Heart right ventricle (tissue), 16 donors: ENCODE results near the gene FAIM2. TPM values are rescaled to one million over a fixed set of nuclear protein-coding genes. Genes with fewer than 3 reads are reported as not detected.
A peak's percentile ranks its signal among the peaks of the same experiment; 100 is the strongest.

Experiments
- ATAC-seq, 8 donors: fragments of 200-7000 bp; cut with Tn5 transposase; one replicate each; pipeline ENCODE4 v1.9.1; 2020; ENCODE audit warnings: mild to moderate bottlenecking in 8 of 8, moderate library complexity in 8 of 8, moderate number of reproducible peaks in 1 of 8
- DNase-seq, 2 donors: peaks; one replicate each; pipeline ENCODE4 v3.0.0-alpha.2; 2020
- H3K27ac ChIP-seq, 10 donors: fragments of 200-600 bp; sonication (generic) in 2 of 10; one replicate each; pipeline versions ENCODE4 v1.5.0 to v1.8.0; 2020 to 2022; ENCODE audit warnings: mild to moderate bottlenecking in 3 of 10
- H3K27me3 ChIP-seq, 7 donors: fragments of 200-600 bp; one replicate each; pipeline ENCODE4 v1.8.0; 2021 to 2022; ENCODE audit warnings: mild to moderate bottlenecking in 2 of 7
- H3K36me3 ChIP-seq, 9 donors: fragments of 200-600 bp; sonication (generic) in 1 of 9; one replicate each; pipeline versions ENCODE4 v1.5.0 to v1.8.0; 2020 to 2022; ENCODE audit warnings: mild to moderate bottlenecking in 2 of 9
- H3K4me1 ChIP-seq, 9 donors: fragments of 200-600 bp; sonication (generic) in 1 of 9; one replicate each; pipeline versions ENCODE4 v1.5.0 to v1.8.0; 2020 to 2022; ENCODE audit warnings: mild to moderate bottlenecking in 4 of 9
- H3K4me3 ChIP-seq, 10 donors: fragments of 200-600 bp; sonication (generic) in 2 of 10; one replicate each; pipeline versions ENCODE4 v1.5.0 to v1.8.0; 2020 to 2022; ENCODE audit warnings: mild to moderate bottlenecking in 7 of 10, moderate library complexity in 2 of 10
- H3K9me3 ChIP-seq, 11 donors: fragments of 200-600 bp in 10 of 11; sonication (generic) in 2 of 11; one replicate each; pipeline versions ENCODE4 v1.5.0 to v1.8.0; 2013 to 2022; ENCODE audit warnings: mild to moderate bottlenecking in 2 of 11, control low read depth in 1 of 11, moderate library complexity in 1 of 11
- WGBS, 2 donors: extraction: QIAGEN DNeasy Blood & Tissue Kit; methylation state at CpG; one replicate each; pipeline ENCODE4 v1.1.7; 2013; ENCODE audit warnings: inconsistent platforms in 1 of 2; 5-methylcytosine and 5-hydroxymethylcytosine counted together
- intact Hi-C, 10 donors: fragments of 100-400 bp; cut with DNase I; formaldehyde crosslinking; loops; one replicate each; pipeline versions ENCODE4 v1.11.1 to v1.14.2; 2022
- polyA plus RNA-seq, 2 donors: library from polyadenylated mRNA; stranded (reverse); fragments of 200-250 nt; gene quantifications; one replicate each; pipeline ENCODE4 v1.2.3, GENCODE V29; 2013
- total RNA-seq, 10 donors: library from RNA; stranded (reverse); fragmentation: NEBNext Ultra II Directional in 3 of 10; extraction: Animal tissue kit (Norgen Biotek cat#: 25700) in 3 of 10; gene quantifications; one replicate each; pipeline versions ENCODE4 v1.2.1 to v1.2.4, GENCODE V29; 2021 to 2023
- TF ChIP-seq, protein P1 (sequence below), 9 donors: fragments of 200-600 bp; sonication (generic) in 2 of 9; IDR thresholded peaks; one replicate each; pipeline versions ENCODE4 v1.5.0 to v1.8.0; 2021 to 2022; ENCODE audit warnings: antibody characterized with exemption in 9 of 9, mild to moderate bottlenecking in 5 of 9, moderate library complexity in 1 of 9
- donor health status: Arrhythmogenic right ventricular cardiomyopathy.
- donor health status: ischemic (EF 13 %, LVEDD 7.1; RV severe dilation, severe dysfunction).
- donor health status: healthy with polysubstance abuse.
- donor health status: DM: no; HTN: yes; CAD: no.
- donor health status: DM: no; HTN: no; CAD: no.
- donor health status: ischemic (EF 25% LVEDD 6.9; RV normal size, moderate dysfunction).
- donor health status: ischemic (EF 25% LVEDD 5.7; RV mildly dilated, moderate dysfunction).
- donor health status: healthy.
- donor health status: DM: yes; HTN: yes; CAD: no.
- donor health status: Ischemic cardiomyopathy.
- donor health status: ischemic (EF 35%, LVEDD 5.7; RV mildly dilated, moderate dysfunction).
- donor health status: nonischemic (EF 11% LVEDD 7.7; RV severe dilation, severe dysfunction).
- donor health status: DM: yes; HTN: yes; CAD: no.
- donor health status: PGD.
- donor health status: ischemic (EF 29% LVEDD 5.4; RV normal size, mild dysfunction).
- donor health status: nonischemic (EF 23%, LVEDD 6.1; RV moderate dilation, normal function).

Gene FAIM2
- total and polyA plus RNA-seq, 12 donors = 1.2 to 15.0 (median 3.5) TPM

DNA sequence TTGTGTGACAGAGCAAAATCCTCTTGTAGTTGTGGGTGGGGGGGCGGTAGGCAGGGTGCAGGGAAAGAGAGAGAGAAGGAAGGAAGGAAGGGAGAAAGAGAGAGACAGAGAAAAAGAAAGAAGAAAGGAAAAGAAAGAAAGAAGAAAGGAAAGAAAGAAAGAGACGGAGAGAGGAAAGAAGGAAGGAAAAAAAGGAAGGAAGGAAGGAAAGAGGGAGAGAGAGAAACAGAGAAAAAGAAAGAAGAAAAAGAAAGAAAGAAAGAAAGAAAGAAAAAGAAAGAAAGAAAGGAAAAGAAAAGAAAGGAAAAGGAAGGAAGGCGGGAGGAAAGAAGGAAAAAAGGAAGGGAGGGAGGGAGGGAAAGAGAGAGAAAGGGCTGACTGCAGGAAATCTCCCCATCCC, 17.6 kb upstream of the FAIM2 start:
- intact Hi-C loops = no loop called here
- Histone ChIP-seq H3K9me3 (no peaks in the 10 kb centered on the region), H3K27ac (peak overlapping the region in 1 of 10 donors; percentile 21), H3K36me3 (no peaks in the 10 kb centered on the region), H3K4me3 (no peak overlapping the region), H3K4me1 (peaks cover 0 to 22% (median 5%) of the 10 kb centered on the region in 9 donors), H3K27me3 (peaks cover 0 to 11% (median 0%) of the 10 kb centered on the region in 7 donors)
- ATAC-seq (no peak), DNase-seq (no peak)
- TF ChIP-seq, protein P1, sequence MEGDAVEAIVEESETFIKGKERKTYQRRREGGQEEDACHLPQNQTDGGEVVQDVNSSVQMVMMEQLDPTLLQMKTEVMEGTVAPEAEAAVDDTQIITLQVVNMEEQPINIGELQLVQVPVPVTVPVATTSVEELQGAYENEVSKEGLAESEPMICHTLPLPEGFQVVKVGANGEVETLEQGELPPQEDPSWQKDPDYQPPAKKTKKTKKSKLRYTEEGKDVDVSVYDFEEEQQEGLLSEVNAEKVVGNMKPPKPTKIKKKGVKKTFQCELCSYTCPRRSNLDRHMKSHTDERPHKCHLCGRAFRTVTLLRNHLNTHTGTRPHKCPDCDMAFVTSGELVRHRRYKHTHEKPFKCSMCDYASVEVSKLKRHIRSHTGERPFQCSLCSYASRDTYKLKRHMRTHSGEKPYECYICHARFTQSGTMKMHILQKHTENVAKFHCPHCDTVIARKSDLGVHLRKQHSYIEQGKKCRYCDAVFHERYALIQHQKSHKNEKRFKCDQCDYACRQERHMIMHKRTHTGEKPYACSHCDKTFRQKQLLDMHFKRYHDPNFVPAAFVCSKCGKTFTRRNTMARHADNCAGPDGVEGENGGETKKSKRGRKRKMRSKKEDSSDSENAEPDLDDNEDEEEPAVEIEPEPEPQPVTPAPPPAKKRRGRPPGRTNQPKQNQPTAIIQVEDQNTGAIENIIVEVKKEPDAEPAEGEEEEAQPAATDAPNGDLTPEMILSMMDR (IDR thresholded peaks at IDR 0.05) = no peak
- 64 to 75% methylated on average over 3 of the region's 3 CpGs for WGBS, 2 donors

- Histone ChIP-seq H3K4me3 (no peak overlapping the region), H3K9me3 (no peaks in the 10 kb centered on the region), H3K27me3 (peaks cover 0 to 11% (median 0%) of the 10 kb centered on the region in 7 donors), H3K27ac (no peak overlapping the region), H3K4me1 (peaks cover 0 to 22% (median 5%) of the 10 kb centered on the region in 9 donors), H3K36me3 (no peaks in the 10 kb centered on the region)
- no peak for ATAC-seq
- DNase-seq = no peak
- TF ChIP-seq, protein P1 (IDR thresholded peaks at IDR 0.05) = no peak
- 90 to 94% methylated on average over 3 of the region's 3 CpGs for WGBS, 2 donors
- intact Hi-C loops = no loop called here
Observed at GRCh38 chr12:49920915-49921286, 17.2 kb upstream of the FAIM2 start.

DNA sequence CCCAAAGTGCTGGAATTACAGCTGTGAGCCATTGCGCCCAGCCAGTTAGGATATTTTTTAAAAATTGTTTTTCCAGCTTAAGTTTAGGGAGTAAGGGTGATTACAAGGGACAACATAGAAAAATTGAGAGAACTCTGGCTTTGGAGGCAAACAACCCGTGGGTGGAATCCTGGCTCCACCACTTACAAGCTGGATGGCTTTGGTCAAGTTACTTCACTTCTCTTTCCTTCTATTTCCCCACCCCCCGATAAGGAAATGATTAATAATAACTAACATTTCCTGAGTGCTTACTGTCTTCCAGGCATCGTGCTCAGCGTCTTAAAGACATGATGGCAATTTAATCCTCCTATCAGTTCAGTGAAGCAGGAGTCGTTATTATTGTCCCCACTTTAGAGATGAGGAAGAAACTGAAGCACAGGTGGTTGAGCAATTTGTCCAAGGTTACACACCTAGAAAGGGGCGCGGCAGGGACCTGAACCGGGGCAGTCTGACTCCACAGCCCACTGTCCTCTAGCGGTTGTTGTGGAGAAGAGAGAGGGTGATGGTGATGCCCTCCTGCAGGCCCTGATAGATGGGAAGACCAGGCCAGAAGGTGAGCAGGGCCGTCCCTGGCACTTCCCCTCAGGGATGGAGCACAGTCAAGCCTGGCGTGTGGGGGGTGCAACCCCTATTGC, 16.7 kb upstream of the FAIM2 start:
- Histone ChIP-seq H3K4me3 (no peak overlapping the region), H3K36me3 (no peaks in the 10 kb centered on the region), H3K4me1 (peaks cover 0 to 22% (median 5%) of the 10 kb centered on the region in 9 donors), H3K27ac (peak overlapping the region in 5 of 10 donors; percentile 19 to 62 (median 44)), H3K9me3 (no peaks in the 10 kb centered on the region), H3K27me3 (peaks cover 0 to 11% (median 0%) of the 10 kb centered on the region in 7 donors)
- TF ChIP-seq, protein P1 (IDR thresholded peaks at IDR 0.05) = no peak
- DNase-seq (no peak), ATAC-seq (peak in 7 of 8 donors; percentile 44 to 67 (median 53))
- intact Hi-C loops = no loop called here
- 65 to 66% methylated on average over 12 of the region's 12 CpGs for whole genome bisulfite sequencing, 2 donors

DNA sequence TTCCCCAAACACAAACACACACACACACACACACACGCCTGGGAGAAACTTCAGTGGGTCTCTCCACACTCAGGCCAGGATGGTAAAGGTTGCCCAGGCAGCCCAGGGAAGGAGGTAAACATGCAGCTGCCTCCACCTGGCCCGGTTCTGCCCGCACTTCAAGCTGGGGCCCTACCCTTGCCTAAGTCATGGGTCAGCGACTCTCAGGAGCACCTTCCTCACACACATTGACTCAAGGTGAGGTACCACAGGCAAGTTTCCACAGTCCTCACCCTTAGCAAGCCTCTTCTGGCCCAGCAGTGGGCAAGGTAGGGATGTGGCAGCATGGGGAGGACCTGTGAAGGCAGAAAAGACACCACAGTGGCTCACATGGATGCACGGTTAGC, 14.1 kb upstream of the FAIM2 start:
- intact Hi-C loops = no loop called here
- H3K27ac ChIP-seq = no peak overlapping the region
- H3K4me3 ChIP-seq = no peak overlapping the region
- H3K4me1 ChIP-seq = peaks cover 0 to 19% (median 5%) of the 10 kb centered on the region in 9 donors
- no peaks in the 10 kb centered on the region for H3K36me3 ChIP-seq
- TF ChIP-seq, protein P1 (IDR thresholded peaks at IDR 0.05) = no peak
- WGBS, 2 donors = 84 to 88% methylated on average over 5 of the region's 5 CpGs
- no peak for ATAC-seq
- no peaks in the 10 kb centered on the region for H3K9me3 ChIP-seq
- no peak for DNase-seq
- peaks cover 0 to 11% (median 0%) of the 10 kb centered on the region in 7 donors for H3K27me3 ChIP-seq
